Activated CD8-positive, alpha-beta memory T cell treated with anti-CD3 and anti-CD28 coated beads, Interleukin-2, amount 50 U/mL, for 24 hours (primary cell): Measurements from ENCODE around the gene RBM6.
"Not testable (repeated sequence)": the region's sequence is repeated elsewhere in the genome, so short reads cannot be mapped to it uniquely, and the experiment has no call there.

Experiments used
- DNase-seq: peaks from one replicate; pipeline ENCODE4 v3.0.0-alpha.2; 2020; ENCODE audit errors: extremely low read depth

Gene RBM6

GRCh38 chr3:49939858-49940666 lies at the start of gene RBM6:
Gene RBM6, plus strand, starts transcription at chr3:49940150. Its CDS starts 22,492 bp downstream, at chr3:49962642.
- peak; percentile 87 for DNase-seq

- DNase-seq, result no peak
Measured at GRCh38 chr3:49895791-49896190, 44.2 kb upstream of the RBM6 start.

GRCh38 chr3:49896345-49896744 lies 43.6 kb upstream of the RBM6 start:
- no peak for DNase-seq

- no peak for DNase-seq
Measured at GRCh38 chr3:49898991-49899390, 41.0 kb upstream of the RBM6 start.

GRCh38 chr3:49899815-49900214 lies 40.1 kb upstream of the RBM6 start:
- no peak for DNase-seq

GRCh38 chr3:49900491-49901153 lies 39.3 kb upstream of the RBM6 start:
- DNase-seq, result no peak

- DNase-seq, result no peak
Measured at GRCh38 chr3:49901366-49902339, 38.3 kb upstream of the RBM6 start.

GRCh38 chr3:49902511-49903345 lies 37.2 kb upstream of the RBM6 start:
- no peak for DNase-seq

GRCh38 chr3:49903451-49904424 lies 36.2 kb upstream of the RBM6 start, which contains the start of gene MST1R:
Gene MST1R, minus strand, starts transcription at chr3:49903873. Its CDS starts 264 bp downstream, at chr3:49903609.
- peak; percentile 40 for DNase-seq

- DNase-seq, result not testable (repeated sequence)
Measured at GRCh38 chr3:49904448-49904847, 35.5 kb upstream of the RBM6 start.

- peak; percentile 7 for DNase-seq
Measured at GRCh38 chr3:49906073-49906743, 33.7 kb upstream of the RBM6 start.

- DNase-seq, result no peak
Measured at GRCh38 chr3:49908373-49909199, 31.4 kb upstream of the RBM6 start.

- DNase-seq, result no peak
Measured at GRCh38 chr3:49910409-49911123, 29.4 kb upstream of the RBM6 start.

GRCh38 chr3:49911124-49911420 lies 28.9 kb upstream of the RBM6 start:
- no peak for DNase-seq

- no peak for DNase-seq
Measured at GRCh38 chr3:49911611-49912010, 28.3 kb upstream of the RBM6 start.

- no peak for DNase-seq
Measured at GRCh38 chr3:49912881-49913281, 27.1 kb upstream of the RBM6 start.

- no peak for DNase-seq
Measured at GRCh38 chr3:49914906-49915305, 25.0 kb upstream of the RBM6 start.

- no peak for DNase-seq
Measured at GRCh38 chr3:49916686-49917085, 23.3 kb upstream of the RBM6 start.
